ENCODE results near the gene NEXN. TPM values are rescaled to one million over a fixed set of nuclear protein-coding genes. Genes with fewer than 3 reads are reported as not detected.

The NEXN gene
- total and polyA plus RNA-seq, 2 donors (not counting 1 experiment from before 2014, with no cell fraction given), result 0.07 to 0.81 TPM

GRCh38 chr1:77983997-77984355 is 95.6 kb downstream of the NEXN start:
- Mint-ChIP-seq H3K27ac (no peak overlapping the region), H3K27me3 (no peaks in the 10 kb centered on the region), H3K9me3 (ENCODE audit: insufficient read depth) (no peaks in the 10 kb centered on the region), H3K4me3 (no peak overlapping the region), H3K4me1 (peaks cover 20% of the 10 kb centered on the region)
- Histone ChIP-seq H3K4me3 (ENCODE audit: control extremely low read depth in 1 of 5, extremely low read depth in 1 of 5, insufficient read depth in 1 of 5, low read depth in 2 of 5, low read length in 4 of 5) (no peak overlapping the region), H3K9ac (ENCODE audit: low read length) (no peak overlapping the region), H3K4me2 (replicated peaks; ENCODE audit: low read depth, low read length, poor library complexity, severe bottlenecking) (no peak overlapping the region), H3K27me3 (replicated peaks in 1 of 4; ENCODE audit: control extremely low read depth in 1 of 4, control insufficient read depth in 3 of 4, insufficient read depth in 4 of 4, low read length in 3 of 4) (no peaks in the 10 kb centered on the region), H3K27ac (ENCODE audit: low read length in 2 of 2) (no peak overlapping the region), H3K9me3 (ENCODE audit: control extremely low read depth in 1 of 3, control insufficient read depth in 2 of 3, insufficient read depth in 1 of 3, low read length in 2 of 3) (no peaks in the 10 kb centered on the region), H4K20me1 (ENCODE audit: control insufficient read depth, insufficient read depth, low read length, poor library complexity, severe bottlenecking) (no peaks in the 10 kb centered on the region), H3K4me1 (ENCODE audit: control insufficient read depth in 2 of 2, insufficient read depth in 2 of 2, low read length in 2 of 2) (peaks cover 9 to 11% of the 10 kb centered on the region in 2 donors), H3K36me3 (replicated peaks in 1 of 2; ENCODE audit: control extremely low read depth in 1 of 2, control insufficient read depth in 1 of 2, extremely low read depth in 1 of 2, insufficient read depth in 2 of 2, low read length in 1 of 2) (peaks cover 2 to 5% of the 10 kb centered on the region in 2 experiments), H2AFZ (ENCODE audit: insufficient read depth, low read depth, low read length, poor library complexity, severe bottlenecking) (no peak overlapping the region), H3K79me2 (ENCODE audit: control insufficient read depth, insufficient read depth, low read length) (peaks cover 47% of the 10 kb centered on the region)
- ChIA-PET POLR2A (no interaction called here), CTCF (interaction anchor here (2.3 kb wide), 1 partner anchor 11 kb away, joined by 6 read pairs; no protein-coding TSS in a partner anchor)
- ATAC-seq (ENCODE audit: low read depth) (no peak), DNase-seq (no peak)
- TF ChIP-seq EZH2 (IDR thresholded peaks at IDR 0.05; ENCODE audit: borderline replicate concordance, insufficient read depth, low read depth, low read length, poor library complexity, severe bottlenecking) (no peak), CTCF (IDR thresholded peaks at IDR 0.05) (no peak)
- intact Hi-C loops (cut with micrococcal nuclease), result no loop called here

GRCh38 chr1:77984629-77985028 is 96.2 kb downstream of the NEXN start:
- H3K27me3 ChIP-seq (replicated peaks in 1 of 4; ENCODE audit: control extremely low read depth in 1 of 4, control insufficient read depth in 3 of 4, insufficient read depth in 4 of 4, low read length in 3 of 4), result no peaks in the 10 kb centered on the region
- no peaks in the 10 kb centered on the region for H3K9me3 ChIP-seq (ENCODE audit: control extremely low read depth in 1 of 3, control insufficient read depth in 2 of 3, insufficient read depth in 1 of 3, low read length in 2 of 3)
- H4K20me1 ChIP-seq (ENCODE audit: control insufficient read depth, insufficient read depth, low read length, poor library complexity, severe bottlenecking), result no peaks in the 10 kb centered on the region
- H3K79me2 ChIP-seq (ENCODE audit: control insufficient read depth, insufficient read depth, low read length), result peaks cover 53% of the 10 kb centered on the region
- no peak overlapping the region for H2AFZ ChIP-seq (ENCODE audit: insufficient read depth, low read depth, low read length, poor library complexity, severe bottlenecking)
- H3K4me2 ChIP-seq (replicated peaks; ENCODE audit: low read depth, low read length, poor library complexity, severe bottlenecking), result no peak overlapping the region
- intact Hi-C loops (cut with micrococcal nuclease), result no loop called here
- H3K9ac ChIP-seq (ENCODE audit: low read length), result no peak overlapping the region
- TF ChIP-seq CTCF (IDR thresholded peaks at IDR 0.05), result no peak
- TF ChIP-seq EZH2 (IDR thresholded peaks at IDR 0.05; ENCODE audit: borderline replicate concordance, insufficient read depth, low read depth, low read length, poor library complexity, severe bottlenecking), result no peak
- Mint-ChIP-seq H3K27me3 (no peaks in the 10 kb centered on the region), H3K27ac (no peak overlapping the region), H3K9me3 (ENCODE audit: insufficient read depth) (no peaks in the 10 kb centered on the region), H3K4me1 (peaks cover 20% of the 10 kb centered on the region), H3K4me3 (no peak overlapping the region)
- ATAC-seq (ENCODE audit: low read depth) (no peak), DNase-seq (no peak)
- POLR2A ChIA-PET, result no interaction called here
- H3K4me3 ChIP-seq (ENCODE audit: control extremely low read depth in 1 of 5, extremely low read depth in 1 of 5, insufficient read depth in 1 of 5, low read depth in 2 of 5, low read length in 4 of 5), result no peak overlapping the region
- CTCF ChIA-PET, result interaction anchor here (2.3 kb wide), 1 partner anchor 10 kb away, joined by 6 read pairs; no protein-coding TSS in a partner anchor
- no CpG with 5 or more reads among the region's 4 CpGs for WGBS (ENCODE audit: insufficient coverage)
- peaks cover 9 to 11% of the 10 kb centered on the region in 2 donors for H3K4me1 ChIP-seq (ENCODE audit: control insufficient read depth in 2 of 2, insufficient read depth in 2 of 2, low read length in 2 of 2)
- peaks cover 2 to 5% of the 10 kb centered on the region in 2 experiments for H3K36me3 ChIP-seq (replicated peaks in 1 of 2; ENCODE audit: control extremely low read depth in 1 of 2, control insufficient read depth in 1 of 2, extremely low read depth in 1 of 2, insufficient read depth in 2 of 2, low read length in 1 of 2)
- H3K27ac ChIP-seq (ENCODE audit: low read length in 2 of 2), result no peak overlapping the region

Data from B cell (primary cell).